NCI-H1417 (cell line): ENCODE measurements around the gene DCLRE1B.
"Not testable (repeated sequence)": the region's sequence is repeated elsewhere in the genome, so short reads cannot be mapped to it uniquely, and the experiment has no call there.

Experiments used
- DNase-seq, 3 experiments: peaks; one replicate each; lab custom pipeline; 2025; lab: John Stamatoyannopoulos, UW

DCLRE1B gene

GRCh38 chr1:113948151-113948550 lies 43.0 kb downstream of the DCLRE1B start:
- not testable (repeated sequence) for DNase-seq

- DNase-seq = no peak
Measured at GRCh38 chr1:113949007-113949406, 43.9 kb downstream of the DCLRE1B start.

GRCh38 chr1:113950908-113951307 lies 45.8 kb downstream of the DCLRE1B start:
- DNase-seq = no peak

- no peak for DNase-seq
Measured at GRCh38 chr1:113951719-113952118, 46.6 kb downstream of the DCLRE1B start.

GRCh38 chr1:113957984-113958383 lies 52.9 kb downstream of the DCLRE1B start:
- DNase-seq = no peak

GRCh38 chr1:113958691-113959090 lies 53.6 kb downstream of the DCLRE1B start:
- DNase-seq = no peak

GRCh38 chr1:113963281-113963906 lies 58.3 kb downstream of the DCLRE1B start:
- DNase-seq = no peak
